Endodermal cell (in vitro differentiated cells): Measurements from ENCODE around the gene UNG. TPM values are rescaled to one million over a fixed set of nuclear protein-coding genes. Genes with fewer than 3 reads are reported as not detected.

ENCODE experiments used
- DNase-seq: peaks from one replicate; pipeline ENCODE4 v3.0.0-alpha.2; 2017
- H3K27ac ChIP-seq: 2 replicates; pipeline ENCODE4 v1.5.1; 2013; ENCODE audit warnings: mild to moderate bottlenecking, low read depth, low read length, moderate library complexity
- H3K27me3 ChIP-seq: 2 replicates; pipeline ENCODE4 v1.6.1; 2013; ENCODE audit warnings: mild to moderate bottlenecking, low read length, moderate library complexity; ENCODE audit not compliant: insufficient read depth, control insufficient read depth, poor library complexity, severe bottlenecking
- H3K36me3 ChIP-seq: 2 replicates; pipeline ENCODE4 v1.7.0; 2013; ENCODE audit warnings: mild to moderate bottlenecking, low read length, moderate library complexity; ENCODE audit not compliant: control insufficient read depth, insufficient read depth
- H3K4me1 ChIP-seq: one replicate; pipeline ENCODE4 v1.7.0; 2013; ENCODE audit warnings: low read length; ENCODE audit not compliant: control insufficient read depth, insufficient read depth
- H3K4me3 ChIP-seq: 2 replicates; pipeline ENCODE4 v1.5.1; 2013; ENCODE audit warnings: mild to moderate bottlenecking, low read length, moderate library complexity
- H3K9ac ChIP-seq: 2 replicates; pipeline ENCODE4 v1.6.1; 2013; ENCODE audit warnings: mild to moderate bottlenecking, low read length, moderate library complexity; ENCODE audit not compliant: poor library complexity, severe bottlenecking; ENCODE audit errors: extremely low read depth
- H3K9me3 ChIP-seq: 2 replicates; pipeline ENCODE4 v1.6.1; 2013; ENCODE audit warnings: mild to moderate bottlenecking, low read length, moderate library complexity; ENCODE audit not compliant: control insufficient read depth
- H3K27ac Mint-ChIP-seq: 2 replicates; pipeline ENCODE4 v1.8.0; 2020; ENCODE audit warnings: mixed read lengths
- H3K27me3 Mint-ChIP-seq: 2 replicates; pipeline ENCODE4 v1.8.0; 2021; ENCODE audit warnings: mild to moderate bottlenecking, mixed read lengths; ENCODE audit not compliant: insufficient read depth
- H3K36me3 Mint-ChIP-seq: 2 replicates; pipeline ENCODE4 v1.8.0; 2020; ENCODE audit warnings: low read depth, mixed read lengths
- H3K4me1 Mint-ChIP-seq: 2 replicates; pipeline ENCODE4 v1.8.0; 2020; ENCODE audit warnings: mixed read lengths
- H3K4me3 Mint-ChIP-seq: 2 replicates; pipeline ENCODE4 v1.8.0; 2020; ENCODE audit warnings: mild to moderate bottlenecking, moderate library complexity, mixed read lengths
- H3K9me3 Mint-ChIP-seq: 2 replicates; pipeline ENCODE4 v1.8.0; 2020; ENCODE audit warnings: mild to moderate bottlenecking, mixed read lengths
- WGBS, 2 experiments: methylation state at CpG; one replicate each; pipeline versions ENCODE4 v1.1.5 to v1.1.7; 2013; ENCODE audit warnings: missing lambda C conversion rate in 2 of 2, mixed read lengths in 1 of 2; ENCODE audit not compliant: insufficient coverage in 1 of 2, insufficient read length in 1 of 2; 5-methylcytosine and 5-hydroxymethylcytosine counted together
- total RNA-seq, 2 donors: library from RNA; stranded (reverse); fragmentation: NEBNext Ultra II Directional in 1 of 2; extraction: Animal tissue kit (Norgen Biotek cat#: 25700) in 1 of 2; gene quantifications; 2 replicates in 1 of 2; 3 replicates in 1 of 2; pipeline ENCODE4 v1.2.1, GENCODE V29; 2021
- TF ChIP-seq, protein P1 (sequence below): fragments of 200-600 bp; sonication (generic); conservative IDR thresholded peaks from 2 replicates; pipeline ENCODE4 v1.5.0; 2021; ENCODE audit warnings: antibody characterized with exemption, mild to moderate bottlenecking

UNG gene
- total RNA-seq, 2 donors from 2014 or later = 104 to 114 TPM

GRCh38 chr12:109113661-109114321, 16.4 kb downstream of the UNG start:
- no peaks in the 10 kb centered on the region for H3K9me3 Mint-ChIP-seq
- H3K27ac ChIP-seq = no peak overlapping the region
- no peaks in the 10 kb centered on the region for H3K9me3 ChIP-seq

DNA sequence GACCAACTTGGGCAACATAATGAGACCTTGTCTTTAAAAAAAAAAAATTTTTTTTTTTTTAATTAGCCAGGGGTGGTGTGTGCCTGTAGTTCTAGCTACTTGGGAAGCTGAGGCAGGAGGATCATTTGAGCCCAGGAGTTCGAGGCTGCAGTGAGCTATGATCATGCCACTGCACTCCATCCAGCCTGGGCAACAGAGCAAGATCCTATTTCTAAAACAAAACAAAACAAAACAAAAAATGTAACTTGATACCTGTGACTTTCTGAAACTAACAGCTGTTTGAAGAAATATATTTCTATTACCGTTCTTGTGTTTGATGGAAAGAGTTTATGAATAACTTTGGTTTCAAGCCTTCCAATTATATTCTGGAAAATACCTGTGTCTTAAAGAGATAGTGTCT, 17.2 kb downstream of the UNG start:
- H3K27ac Mint-ChIP-seq = no peak overlapping the region
- H3K27me3 Mint-ChIP-seq = no peaks in the 10 kb centered on the region
- H3K36me3 Mint-ChIP-seq = peaks cover 10% of the 10 kb centered on the region
- DNase-seq = no peak
- Histone ChIP-seq H3K4me1 (peaks cover 9% of the 10 kb centered on the region), H3K27me3 (no peaks in the 10 kb centered on the region), H3K27ac (no peak overlapping the region), H3K36me3 (peaks cover 12% of the 10 kb centered on the region), H3K9me3 (no peaks in the 10 kb centered on the region), H3K4me3 (no peak overlapping the region), H3K9ac (no peak overlapping the region)
- no peaks in the 10 kb centered on the region for H3K9me3 Mint-ChIP-seq
- TF ChIP-seq, protein P1, sequence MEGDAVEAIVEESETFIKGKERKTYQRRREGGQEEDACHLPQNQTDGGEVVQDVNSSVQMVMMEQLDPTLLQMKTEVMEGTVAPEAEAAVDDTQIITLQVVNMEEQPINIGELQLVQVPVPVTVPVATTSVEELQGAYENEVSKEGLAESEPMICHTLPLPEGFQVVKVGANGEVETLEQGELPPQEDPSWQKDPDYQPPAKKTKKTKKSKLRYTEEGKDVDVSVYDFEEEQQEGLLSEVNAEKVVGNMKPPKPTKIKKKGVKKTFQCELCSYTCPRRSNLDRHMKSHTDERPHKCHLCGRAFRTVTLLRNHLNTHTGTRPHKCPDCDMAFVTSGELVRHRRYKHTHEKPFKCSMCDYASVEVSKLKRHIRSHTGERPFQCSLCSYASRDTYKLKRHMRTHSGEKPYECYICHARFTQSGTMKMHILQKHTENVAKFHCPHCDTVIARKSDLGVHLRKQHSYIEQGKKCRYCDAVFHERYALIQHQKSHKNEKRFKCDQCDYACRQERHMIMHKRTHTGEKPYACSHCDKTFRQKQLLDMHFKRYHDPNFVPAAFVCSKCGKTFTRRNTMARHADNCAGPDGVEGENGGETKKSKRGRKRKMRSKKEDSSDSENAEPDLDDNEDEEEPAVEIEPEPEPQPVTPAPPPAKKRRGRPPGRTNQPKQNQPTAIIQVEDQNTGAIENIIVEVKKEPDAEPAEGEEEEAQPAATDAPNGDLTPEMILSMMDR = no peak
- WGBS, 2 experiments = 91 to 94% methylated on average over 2 of the region's 2 CpGs
- no peak overlapping the region for H3K4me3 Mint-ChIP-seq
- peaks cover 18% of the 10 kb centered on the region for H3K4me1 Mint-ChIP-seq

More at GRCh38 chr12:109113661-109114321, 16.4 kb downstream of the UNG start:
- TF ChIP-seq, protein P1 = no peak
- H3K36me3 Mint-ChIP-seq = peaks cover 15% of the 10 kb centered on the region
- no peaks in the 10 kb centered on the region for H3K27me3 Mint-ChIP-seq
- Histone ChIP-seq H3K27me3 (no peaks in the 10 kb centered on the region), H3K36me3 (peaks cover 12% of the 10 kb centered on the region), H3K4me1 (peaks cover 9% of the 10 kb centered on the region), H3K9ac (no peak overlapping the region), H3K4me3 (no peak overlapping the region)
- no peak overlapping the region for H3K27ac Mint-ChIP-seq
- no peak overlapping the region for H3K4me3 Mint-ChIP-seq
- DNase-seq = no peak
- peaks cover 18% of the 10 kb centered on the region for H3K4me1 Mint-ChIP-seq
- 88 to 95% methylated on average over 5 of the region's 5 CpGs for WGBS, 2 experiments

GRCh38 chr12:109115404-109115757, 18.0 kb downstream of the UNG start:
- WGBS, 2 experiments = 88 to 90% methylated on average over 3 of the region's 3 CpGs
- Mint-ChIP-seq H3K36me3 (peaks cover 4% of the 10 kb centered on the region), H3K27me3 (no peaks in the 10 kb centered on the region), H3K4me1 (peaks cover 16% of the 10 kb centered on the region), H3K9me3 (no peaks in the 10 kb centered on the region), H3K4me3 (no peak overlapping the region), H3K27ac (no peak overlapping the region)
- Histone ChIP-seq H3K36me3 (peaks cover 5% of the 10 kb centered on the region), H3K27me3 (no peaks in the 10 kb centered on the region), H3K27ac (no peak overlapping the region), H3K4me1 (peaks cover 9% of the 10 kb centered on the region), H3K4me3 (no peak overlapping the region), H3K9me3 (no peaks in the 10 kb centered on the region), H3K9ac (no peak overlapping the region)
- no peak for DNase-seq
- TF ChIP-seq, protein P1 = no peak
